Measurements from ENCODE around the gene RUFY3.

DNA sequence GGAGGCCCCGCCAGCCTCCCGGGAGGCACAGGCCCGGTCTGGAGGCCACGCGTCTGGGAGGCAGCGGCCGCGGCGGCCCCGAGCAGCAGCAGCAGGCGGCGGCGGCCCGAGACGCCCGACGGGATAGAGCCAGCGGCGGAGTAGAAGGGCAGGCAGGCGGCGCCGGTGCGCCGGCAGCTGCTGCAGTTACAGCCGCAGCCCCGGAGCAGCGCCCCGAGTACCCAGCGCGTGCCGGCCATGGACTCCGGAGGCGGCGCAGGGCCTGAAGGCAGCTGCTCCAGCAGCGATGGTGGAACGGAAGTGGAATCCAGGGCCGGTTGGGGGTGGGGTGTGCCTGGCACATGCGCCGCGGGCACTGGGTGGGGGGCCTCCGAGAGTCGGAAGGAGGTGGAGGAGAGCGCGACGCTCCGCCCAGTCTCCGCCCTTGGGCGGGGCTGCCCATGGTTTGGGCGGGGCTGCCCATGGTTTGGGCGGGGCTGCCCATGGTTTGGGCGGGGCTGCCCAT is 117.9 kb downstream of the RUFY3 start, which contains the start of gene GRSF1:
- TF ChIP-seq FOXA1 (IDR thresholded peaks at IDR 0.05) (no peak), ARNT (IDR thresholded peaks at IDR 0.05) (peak; percentile 53; the same call in 1 of the 2 replicates), BHLHE40 (IDR thresholded peaks at IDR 0.05; ENCODE audit: borderline replicate concordance) (no peak)

Measured in HEK293T (cell line).